HepG2 (cell line): ENCODE measurements around the gene SCN2A. TPM values are rescaled to one million over a fixed set of nuclear protein-coding genes. Genes with fewer than 3 reads are reported as not detected.

ENCODE experiments used
- ATAC-seq: fragments of 200-7000 bp; cut with Tn5 transposase; 3 replicates; pipeline ENCODE4 v1.9.1; 2020; ENCODE audit warnings: mild to moderate bottlenecking, moderate library complexity
- BruUV-seq: library from RNA; stranded (reverse); fragments of 400-500 nt; replicated peaks from 2 replicates; lab custom pipeline; 2021; lab: Mats Ljungman, UMichigan
- CTCF ChIA-PET: fragments of 300-600 bp; formaldehyde crosslinking; extraction: SDS; loops from one replicate; lab custom pipeline; 2021; ENCODE audit warnings: low total read pairs, inconsistent platforms, low intra/inter-chr PET ratio; lab: Yijun Ruan, JAX
- POLR2A ChIA-PET: fragments of 350-600 bp; sonication (Branson Sonifier 250); formaldehyde crosslinking; loops from one replicate; lab custom pipeline; 2020; ENCODE audit warnings: antibody characterized with exemption, inconsistent platforms; lab: Yijun Ruan, JAX
- DNase-seq: peaks from one replicate; pipeline ENCODE4 v3.0.0-alpha.2; 2015; ENCODE audit warnings: low spot score
- FAIRE-seq: peaks from 3 replicates; lab custom pipeline; 2011; peaks lifted over from hg19 to GRCh38; lab: Jason Lieb, UNC
- H2AFZ ChIP-seq: one replicate; pipeline ENCODE4 v1.6.1; 2011; ENCODE audit warnings: low read length, inconsistent platforms
- H3K27ac ChIP-seq: fragments of 300-600 bp; 3 replicates; pipeline ENCODE4 v1.8.0; 2011; ENCODE audit warnings: mixed run types, mild to moderate bottlenecking, mixed read lengths, low read length, inconsistent platforms; ENCODE audit not compliant: insufficient read depth; ENCODE audit errors: extremely low read length
- H3K27me3 ChIP-seq, 2 experiments: fragments of 200-600 bp in 1 of 2; 2 replicates in 1 of 2; 3 replicates in 1 of 2; pipeline versions ENCODE4 v1.6.0 to v1.8.0; 2011; ENCODE audit warnings: low read length in 2 of 2, mild to moderate bottlenecking in 2 of 2, moderate library complexity in 2 of 2, inconsistent platforms in 1 of 2; ENCODE audit not compliant: insufficient read depth in 2 of 2, control insufficient read depth in 1 of 2
- H3K36me3 ChIP-seq, 2 experiments: fragments of 200-600 bp in 1 of 2; replicated peaks in 1 of 2; 2 replicates in 1 of 2; 3 replicates in 1 of 2; pipeline versions ENCODE4 v1.5.1 to v1.8.0; 2011; ENCODE audit warnings: low read length in 2 of 2, inconsistent platforms in 1 of 2; ENCODE audit not compliant: insufficient read depth in 2 of 2, control insufficient read depth in 1 of 2
- H3K4me1 ChIP-seq: 2 replicates; pipeline ENCODE4 v1.5.1; 2012; ENCODE audit warnings: low read length, inconsistent platforms; ENCODE audit not compliant: insufficient read depth
- H3K4me2 ChIP-seq: 2 replicates; pipeline ENCODE4 v1.6.0; 2011; ENCODE audit warnings: low read depth, low read length, inconsistent platforms
- H3K4me3 ChIP-seq, 3 experiments: fragments of 200-600 bp in 1 of 3; sonication (generic), shearing (Covaris generic) in 1 of 3; replicated peaks in 1 of 3; 2 replicates each; pipeline ENCODE4 v1.5.1; 2011 to 2016; ENCODE audit warnings: low read length in 3 of 3, inconsistent platforms in 2 of 3, low read depth in 2 of 3, mild to moderate bottlenecking in 2 of 3, control low read depth in 1 of 3, mixed read lengths in 1 of 3; ENCODE audit not compliant: insufficient read depth in 1 of 3
- H3K79me2 ChIP-seq: one replicate; pipeline ENCODE4 v1.6.1; 2011; ENCODE audit warnings: low read length, inconsistent platforms; ENCODE audit not compliant: insufficient read depth
- H3K9ac ChIP-seq: 2 replicates; pipeline ENCODE4 v1.6.0; 2011; ENCODE audit warnings: mild to moderate bottlenecking, low read depth, low read length, inconsistent platforms; ENCODE audit not compliant: insufficient read depth
- H3K9me3 ChIP-seq: 2 replicates; pipeline ENCODE4 v1.5.1; 2012; ENCODE audit warnings: mild to moderate bottlenecking, low read length
- H4K20me1 ChIP-seq: 2 replicates; pipeline ENCODE4 v1.6.0; 2011; ENCODE audit warnings: inconsistent platforms, mild to moderate bottlenecking, low read length, moderate library complexity; ENCODE audit not compliant: insufficient read depth
- CREM ChIP-seq, 2 experiments: sonication (generic) in 1 of 2; formaldehyde crosslinking in 1 of 2; IDR thresholded peaks; 2 replicates each; pipeline versions ENCODE4 v1.4.0 to v1.6.1; 2016 to 2020; ENCODE audit warnings: antibody characterized with exemption in 1 of 2, mild to moderate bottlenecking in 1 of 2, missing genetic modification reagents in 1 of 2
- MIER2 ChIP-seq: IDR thresholded peaks from 2 replicates; pipeline ENCODE4 v1.6.1; 2016; ENCODE audit warnings: missing biosample characterization, missing genetic modification reagents
- NR2F6 ChIP-seq, 2 experiments: IDR thresholded peaks; 2 replicates each; pipeline ENCODE4 v1.6.1; 2016; ENCODE audit warnings: antibody characterized with exemption in 1 of 2, mild to moderate bottlenecking in 1 of 2
- PAF1 ChIP-seq: IDR thresholded peaks from 2 replicates; pipeline ENCODE4 v1.6.1; 2016; ENCODE audit warnings: missing genetic modification reagents, missing compliant biosample characterization
- RNF2 ChIP-seq: fragments of 450-650 bp; conservative IDR thresholded peaks from 2 replicates; pipeline ENCODE4 v1.6.1; 2016; ENCODE audit warnings: low read depth
- RORA ChIP-seq: sonication (generic); formaldehyde crosslinking; IDR thresholded peaks from 2 replicates; pipeline ENCODE4 v1.5.0; 2020; ENCODE audit warnings: mild to moderate bottlenecking, missing genetic modification reagents, moderate library complexity
- TSC22D2 ChIP-seq: sonication (generic); formaldehyde crosslinking; IDR thresholded peaks from 2 replicates; pipeline ENCODE4 v1.5.1; 2020; ENCODE audit warnings: missing genetic modification reagents, mild to moderate bottlenecking, borderline replicate concordance
- ZFP41 ChIP-seq: sonication (generic); formaldehyde crosslinking; IDR thresholded peaks from 2 replicates; pipeline ENCODE4 v1.4.0; 2020; ENCODE audit warnings: mild to moderate bottlenecking, missing genetic modification reagents, borderline replicate concordance
- ZNF317 ChIP-seq: sonication (generic); formaldehyde crosslinking; IDR thresholded peaks from 2 replicates; pipeline ENCODE4 v1.5.0; 2020; ENCODE audit warnings: mild to moderate bottlenecking, missing genetic modification reagents
- ZNF747 ChIP-seq: sonication (generic); formaldehyde crosslinking; IDR thresholded peaks from 2 replicates; pipeline ENCODE4 v1.8.1; 2023; ENCODE audit warnings: missing genetic modification reagents, mild to moderate bottlenecking, borderline replicate concordance
- ZNF782 ChIP-seq: sonication (generic); formaldehyde crosslinking; IDR thresholded peaks from 2 replicates; pipeline ENCODE4 v1.4.0; 2020; ENCODE audit warnings: missing genetic modification reagents, mild to moderate bottlenecking, borderline replicate concordance
- ZNF790 ChIP-seq: sonication (generic); formaldehyde crosslinking; IDR thresholded peaks from 2 replicates; pipeline ENCODE4 v1.8.0; 2022; ENCODE audit warnings: missing genetic modification reagents, mild to moderate bottlenecking, borderline replicate concordance
- ZNF839 ChIP-seq: sonication (generic); formaldehyde crosslinking; IDR thresholded peaks from 2 replicates; pipeline ENCODE4 v1.4.0; 2020; ENCODE audit warnings: missing genetic modification reagents, mild to moderate bottlenecking, borderline replicate concordance
- WGBS: methylation state at CpG from one replicate; pipeline ENCODE4 v1.1.6; 2017; ENCODE audit warnings: low lambda C conversion rate; 5-methylcytosine and 5-hydroxymethylcytosine counted together
- in situ Hi-C: cut with HindIII; loops from 2 replicates; pipeline ENCODE4 v1.10.0; 2017; ENCODE audit warnings: low pct_unique_long_range_greater_than_20kb; ENCODE audit not compliant: extremely low pct_ligation_motif_present
- intact Hi-C: fragments of 100-400 bp; cut with micrococcal nuclease; formaldehyde crosslinking; loops from one replicate; pipeline ENCODE4 v1.10.0; 2022; ENCODE audit not compliant: unreplicated experiment
- polyA plus RNA-seq, 8 experiments: library from polyadenylated mRNA; depleted of rRNA in 3 of 8; stranded (reverse) in 7 of 8; unstranded in 1 of 8; fragments of >200 nt; fragmentation: Illumina TruSeq in 4 of 8; extraction: Trizol in 4 of 8; gene quantifications; 2 replicates each; pipeline versions ENCODE4 v1.2.1 to v1.2.3, GENCODE V29; 2011 to 2016; ENCODE audit warnings: low read depth in 4 of 8, missing spikeins in 1 of 8, mixed read lengths in 1 of 8; ENCODE audit not compliant: insufficient read depth in 1 of 8
- total RNA-seq, 5 experiments: library from RNA; depleted of rRNA; stranded (reverse); fragments of >200 nt; fragmentation: Illumina TruSeq; extraction: Trizol; gene quantifications; 2 replicates each; pipeline ENCODE4 v1.2.3, GENCODE V29; 2016; ENCODE audit warnings: low read depth in 1 of 5
- TF ChIP-seq, protein P1 (sequence below): IDR thresholded peaks from 2 replicates; pipeline ENCODE4 v1.6.1; 2016; ENCODE audit warnings: low read depth, control low read depth
- TF ChIP-seq, protein P2 (sequence below): sonication (generic); formaldehyde crosslinking; IDR thresholded peaks from 2 replicates; pipeline ENCODE4 v1.8.0; 2022; ENCODE audit warnings: missing genetic modification reagents, mild to moderate bottlenecking, borderline replicate concordance
- TF ChIP-seq, protein P3 (sequence below): sonication (generic); formaldehyde crosslinking; IDR thresholded peaks from 2 replicates; pipeline ENCODE4 v1.4.0; 2020; ENCODE audit warnings: mild to moderate bottlenecking, missing genetic modification reagents
- TF ChIP-seq, protein P4 (sequence below): sonication (generic); formaldehyde crosslinking; IDR thresholded peaks from 2 replicates; pipeline ENCODE4 v1.4.0; 2020; ENCODE audit warnings: missing genetic modification reagents
- TF ChIP-seq, protein P5 (sequence below): sonication (generic); formaldehyde crosslinking; IDR thresholded peaks from 2 replicates; pipeline ENCODE4 v1.8.1; 2023; ENCODE audit warnings: missing genetic modification reagents, inconsistent platforms, borderline replicate concordance

Gene SCN2A
- total and polyA plus RNA-seq, 2 of the 13 experiments (the other 11 are each of a cell fraction or from before 2014, with no cell fraction given), result 0.20 to 0.30 TPM

DNA sequence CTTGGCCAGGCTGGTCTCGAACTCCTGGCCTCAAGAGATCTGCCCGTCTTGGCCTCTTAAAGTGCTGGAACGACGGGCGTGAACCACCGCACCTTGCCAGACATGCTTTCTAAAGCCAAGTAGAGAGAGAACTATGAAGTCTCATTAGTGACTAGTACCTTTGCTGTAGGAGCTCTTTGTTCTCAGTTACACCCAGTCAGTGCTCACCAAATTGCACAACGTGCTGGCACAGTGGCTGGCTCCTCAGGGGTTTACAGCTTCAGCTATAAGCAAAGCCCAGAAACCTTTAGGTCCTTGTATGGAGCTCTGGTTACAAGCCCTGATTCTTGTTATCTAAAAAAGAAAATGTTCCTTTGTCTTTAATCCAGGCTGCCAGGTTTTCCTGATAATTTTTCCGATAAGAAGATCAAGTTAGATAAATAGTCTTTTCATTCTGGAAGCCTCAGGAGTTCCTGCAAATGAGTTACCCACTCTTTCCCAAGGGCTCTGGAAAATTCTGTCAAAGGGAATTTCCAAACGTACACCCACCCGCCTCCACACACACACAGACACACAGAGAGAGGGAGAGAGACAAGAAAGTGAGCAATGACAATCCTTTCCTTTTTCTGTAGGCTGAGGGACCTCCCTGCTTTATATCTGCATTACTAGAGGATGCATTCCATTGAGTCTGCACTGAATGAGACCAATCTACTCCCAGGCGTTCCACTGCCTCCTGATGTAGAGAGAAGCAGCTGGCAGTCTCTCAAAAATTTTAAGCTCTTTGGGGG lies 130.1 kb downstream of the SCN2A start:
- Histone ChIP-seq H3K27ac (no peak overlapping the region), H3K4me3 (no peak overlapping the region), H4K20me1 (no peaks in the 10 kb centered on the region), H3K4me1 (no peaks in the 10 kb centered on the region), H3K27me3 (no peaks in the 10 kb centered on the region), H3K79me2 (no peaks in the 10 kb centered on the region), H3K9ac (no peak overlapping the region), H3K9me3 (no peaks in the 10 kb centered on the region), H3K4me2 (no peak overlapping the region), H2AFZ (no peak overlapping the region), H3K36me3 (no peaks in the 10 kb centered on the region)
- WGBS, result 26% methylated on average over 11 of the region's 11 CpGs
- ATAC-seq (no peak), FAIRE-seq (no peak), DNase-seq (no peak)
- CTCF ChIA-PET, result no interaction called here
- intact Hi-C loops, result no loop called here
- BruUV-seq, result no TSS peak
- in situ Hi-C loops, result no loop called here
- POLR2A ChIA-PET, result no interaction called here
- TF ChIP-seq CREM (IDR thresholded peaks at IDR 0.05) (no peak), CREM (CRISPR knock-in tag; IDR thresholded peaks at IDR 0.05) (no peak), ZNF790 (CRISPR knock-in tag) (no peak), ZNF747 (CRISPR knock-in tag) (no peak), ZNF782 (no peak), TSC22D2 (CRISPR knock-in tag) (no peak), RNF2 (no peak), NR2F6 (IDR thresholded peaks at IDR 0.05) (no peak), NR2F6 (CRISPR knock-in tag; IDR thresholded peaks at IDR 0.05) (no peak), ZNF317 (CRISPR knock-in tag) (no peak), PAF1 (CRISPR knock-in tag) (no peak), MIER2 (CRISPR knock-in tag) (no peak), ZNF839 (CRISPR knock-in tag) (no peak), RORA (CRISPR knock-in tag) (no peak), ZFP41 (CRISPR knock-in tag) (no peak)
- TF ChIP-seq, protein P1, sequence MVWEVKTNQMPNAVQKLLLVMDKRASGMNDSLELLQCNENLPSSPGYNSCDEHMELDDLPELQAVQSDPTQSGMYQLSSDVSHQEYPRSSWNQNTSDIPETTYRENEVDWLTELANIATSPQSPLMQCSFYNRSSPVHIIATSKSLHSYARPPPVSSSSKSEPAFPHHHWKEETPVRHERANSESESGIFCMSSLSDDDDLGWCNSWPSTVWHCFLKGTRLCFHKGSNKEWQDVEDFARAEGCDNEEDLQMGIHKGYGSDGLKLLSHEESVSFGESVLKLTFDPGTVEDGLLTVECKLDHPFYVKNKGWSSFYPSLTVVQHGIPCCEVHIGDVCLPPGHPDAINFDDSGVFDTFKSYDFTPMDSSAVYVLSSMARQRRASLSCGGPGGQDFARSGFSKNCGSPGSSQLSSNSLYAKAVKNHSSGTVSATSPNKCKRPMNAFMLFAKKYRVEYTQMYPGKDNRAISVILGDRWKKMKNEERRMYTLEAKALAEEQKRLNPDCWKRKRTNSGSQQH (CRISPR knock-in tag), result no peak
- TF ChIP-seq, protein P2, sequence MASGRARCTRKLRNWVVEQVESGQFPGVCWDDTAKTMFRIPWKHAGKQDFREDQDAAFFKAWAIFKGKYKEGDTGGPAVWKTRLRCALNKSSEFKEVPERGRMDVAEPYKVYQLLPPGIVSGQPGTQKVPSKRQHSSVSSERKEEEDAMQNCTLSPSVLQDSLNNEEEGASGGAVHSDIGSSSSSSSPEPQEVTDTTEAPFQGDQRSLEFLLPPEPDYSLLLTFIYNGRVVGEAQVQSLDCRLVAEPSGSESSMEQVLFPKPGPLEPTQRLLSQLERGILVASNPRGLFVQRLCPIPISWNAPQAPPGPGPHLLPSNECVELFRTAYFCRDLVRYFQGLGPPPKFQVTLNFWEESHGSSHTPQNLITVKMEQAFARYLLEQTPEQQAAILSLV (CRISPR knock-in tag), result no peak
- TF ChIP-seq, protein P3, sequence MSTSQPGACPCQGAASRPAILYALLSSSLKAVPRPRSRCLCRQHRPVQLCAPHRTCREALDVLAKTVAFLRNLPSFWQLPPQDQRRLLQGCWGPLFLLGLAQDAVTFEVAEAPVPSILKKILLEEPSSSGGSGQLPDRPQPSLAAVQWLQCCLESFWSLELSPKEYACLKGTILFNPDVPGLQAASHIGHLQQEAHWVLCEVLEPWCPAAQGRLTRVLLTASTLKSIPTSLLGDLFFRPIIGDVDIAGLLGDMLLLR, result no peak
- TF ChIP-seq, protein P4, sequence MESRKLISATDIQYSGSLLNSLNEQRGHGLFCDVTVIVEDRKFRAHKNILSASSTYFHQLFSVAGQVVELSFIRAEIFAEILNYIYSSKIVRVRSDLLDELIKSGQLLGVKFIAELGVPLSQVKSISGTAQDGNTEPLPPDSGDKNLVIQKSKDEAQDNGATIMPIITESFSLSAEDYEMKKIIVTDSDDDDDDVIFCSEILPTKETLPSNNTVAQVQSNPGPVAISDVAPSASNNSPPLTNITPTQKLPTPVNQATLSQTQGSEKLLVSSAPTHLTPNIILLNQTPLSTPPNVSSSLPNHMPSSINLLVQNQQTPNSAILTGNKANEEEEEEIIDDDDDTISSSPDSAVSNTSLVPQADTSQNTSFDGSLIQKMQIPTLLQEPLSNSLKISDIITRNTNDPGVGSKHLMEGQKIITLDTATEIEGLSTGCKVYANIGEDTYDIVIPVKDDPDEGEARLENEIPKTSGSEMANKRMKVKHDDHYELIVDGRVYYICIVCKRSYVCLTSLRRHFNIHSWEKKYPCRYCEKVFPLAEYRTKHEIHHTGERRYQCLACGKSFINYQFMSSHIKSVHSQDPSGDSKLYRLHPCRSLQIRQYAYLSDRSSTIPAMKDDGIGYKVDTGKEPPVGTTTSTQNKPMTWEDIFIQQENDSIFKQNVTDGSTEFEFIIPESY (CRISPR knock-in tag), result no peak
- TF ChIP-seq, protein P5, sequence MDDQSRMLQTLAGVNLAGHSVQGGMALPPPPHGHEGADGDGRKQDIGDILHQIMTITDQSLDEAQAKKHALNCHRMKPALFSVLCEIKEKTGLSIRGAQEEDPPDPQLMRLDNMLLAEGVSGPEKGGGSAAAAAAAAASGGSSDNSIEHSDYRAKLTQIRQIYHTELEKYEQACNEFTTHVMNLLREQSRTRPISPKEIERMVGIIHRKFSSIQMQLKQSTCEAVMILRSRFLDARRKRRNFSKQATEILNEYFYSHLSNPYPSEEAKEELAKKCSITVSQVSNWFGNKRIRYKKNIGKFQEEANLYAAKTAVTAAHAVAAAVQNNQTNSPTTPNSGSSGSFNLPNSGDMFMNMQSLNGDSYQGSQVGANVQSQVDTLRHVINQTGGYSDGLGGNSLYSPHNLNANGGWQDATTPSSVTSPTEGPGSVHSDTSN (CRISPR knock-in tag), result no peak
